ENCODE measurements around the gene ACAN.

Gene ACAN

DNA sequence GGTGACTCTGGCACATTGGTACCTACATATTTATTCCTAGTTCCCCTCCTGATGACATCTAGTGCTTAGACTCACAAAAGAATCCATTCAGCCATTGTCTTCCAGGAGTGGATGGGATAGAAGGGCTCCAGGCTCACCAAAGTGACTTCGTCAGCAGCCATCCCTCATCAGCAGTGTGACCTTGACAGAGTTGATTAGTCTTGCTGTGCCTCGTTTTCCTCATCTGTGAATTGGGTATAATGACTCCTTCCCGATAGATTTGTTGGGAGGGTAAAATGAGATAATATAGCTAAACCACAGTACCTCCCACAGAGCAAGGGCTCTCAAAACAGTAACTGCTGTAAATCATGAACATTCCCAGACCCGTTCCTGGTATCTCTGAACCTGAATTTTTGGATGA lies 10.7 kb downstream of the ACAN start:
- Mint-ChIP-seq H3K27ac (no peak overlapping the region), H3K4me3 (no peak overlapping the region), H3K9me3 (no peaks in the 10 kb centered on the region), H3K36me3 (ENCODE audit: low read depth) (no peaks in the 10 kb centered on the region), H3K27me3 (ENCODE audit: low read depth) (peaks cover 17% of the 10 kb centered on the region), H3K4me1 (ENCODE audit: low read depth) (no peaks in the 10 kb centered on the region)
- DNase-seq (ENCODE audit: low spot score) = no peak

DNA sequence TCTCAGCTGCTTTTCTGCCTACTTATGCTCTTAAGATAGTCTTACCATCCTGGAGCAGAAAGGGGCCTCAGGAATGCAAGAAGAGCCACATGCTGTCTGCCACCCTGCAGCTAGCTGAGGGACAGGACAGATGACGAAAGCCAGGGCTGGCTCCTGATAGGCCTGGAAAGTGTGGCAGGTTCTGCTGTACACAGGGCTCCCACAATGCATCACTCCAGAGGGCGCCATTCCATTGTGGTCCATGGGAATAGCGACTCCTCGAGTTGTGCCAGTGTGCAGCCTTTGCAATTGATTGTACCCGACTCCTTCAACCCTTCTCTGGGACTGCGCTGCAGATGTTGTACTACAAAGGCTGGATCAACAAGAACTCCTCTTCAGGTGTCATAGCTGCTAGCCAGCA lies 11.2 kb downstream of the ACAN start:
- Mint-ChIP-seq H3K4me1 (ENCODE audit: low read depth) (no peaks in the 10 kb centered on the region), H3K4me3 (no peak overlapping the region), H3K36me3 (ENCODE audit: low read depth) (no peaks in the 10 kb centered on the region), H3K27ac (no peak overlapping the region), H3K9me3 (no peaks in the 10 kb centered on the region), H3K27me3 (ENCODE audit: low read depth) (peaks cover 18% of the 10 kb centered on the region)
- no peak for DNase-seq (ENCODE audit: low spot score)

DNA sequence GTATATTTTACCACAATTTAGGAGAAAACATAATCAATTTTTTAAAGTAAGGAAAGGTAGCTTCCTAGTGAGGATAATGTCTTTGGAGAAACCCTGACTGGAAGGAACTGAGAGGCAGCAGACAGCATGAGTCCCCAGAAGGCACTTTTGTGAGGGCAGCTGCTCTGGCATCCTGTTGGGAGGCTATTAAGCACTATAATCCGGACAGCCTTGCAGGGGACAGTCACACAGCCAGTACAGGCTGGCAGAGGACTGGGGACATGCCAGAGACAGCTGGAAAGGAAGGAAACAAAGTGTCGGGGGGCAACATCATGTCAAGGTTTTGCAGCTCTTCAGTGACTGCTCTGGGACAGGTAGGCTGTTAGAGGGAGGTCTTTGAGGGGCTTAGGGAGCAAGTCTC lies 15.7 kb downstream of the ACAN start:
- Mint-ChIP-seq H3K4me1 (ENCODE audit: low read depth) (no peaks in the 10 kb centered on the region), H3K27ac (no peak overlapping the region)

DNA sequence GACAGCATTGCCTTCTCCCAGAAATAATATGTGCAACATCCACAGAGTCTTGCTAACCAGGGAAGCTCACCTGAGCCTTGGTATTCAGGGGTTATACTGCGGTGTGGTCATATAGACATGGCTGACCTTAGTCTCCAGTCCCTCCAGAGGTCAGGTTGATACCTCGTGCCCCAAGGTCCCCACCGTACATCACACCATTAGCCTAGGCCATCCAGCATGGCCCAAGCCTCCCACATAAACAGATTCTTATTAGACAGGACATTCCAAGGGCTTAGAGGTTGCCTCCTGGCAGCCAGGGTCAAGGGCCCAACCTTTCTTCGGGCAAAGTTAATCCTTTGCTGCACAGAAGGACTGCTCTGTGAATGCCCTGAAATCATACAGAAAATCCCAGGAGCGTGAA lies 18.8 kb downstream of the ACAN start:
- Mint-ChIP-seq H3K27ac (no peak overlapping the region), H3K4me1 (ENCODE audit: low read depth) (no peaks in the 10 kb centered on the region), H3K27me3 (ENCODE audit: low read depth) (peaks cover 14% of the 10 kb centered on the region), H3K9me3 (no peaks in the 10 kb centered on the region), H3K36me3 (ENCODE audit: low read depth) (no peaks in the 10 kb centered on the region), H3K4me3 (no peak overlapping the region)
- DNase-seq (ENCODE audit: low spot score) = no peak

More for the DNA sequence above, 15.7 kb downstream of the ACAN start:
- Mint-ChIP-seq H3K9me3 (no peaks in the 10 kb centered on the region), H3K27me3 (ENCODE audit: low read depth) (peaks cover 17% of the 10 kb centered on the region), H3K36me3 (ENCODE audit: low read depth) (no peaks in the 10 kb centered on the region), H3K4me3 (no peak overlapping the region)
- no peak for DNase-seq (ENCODE audit: low spot score)

DNA sequence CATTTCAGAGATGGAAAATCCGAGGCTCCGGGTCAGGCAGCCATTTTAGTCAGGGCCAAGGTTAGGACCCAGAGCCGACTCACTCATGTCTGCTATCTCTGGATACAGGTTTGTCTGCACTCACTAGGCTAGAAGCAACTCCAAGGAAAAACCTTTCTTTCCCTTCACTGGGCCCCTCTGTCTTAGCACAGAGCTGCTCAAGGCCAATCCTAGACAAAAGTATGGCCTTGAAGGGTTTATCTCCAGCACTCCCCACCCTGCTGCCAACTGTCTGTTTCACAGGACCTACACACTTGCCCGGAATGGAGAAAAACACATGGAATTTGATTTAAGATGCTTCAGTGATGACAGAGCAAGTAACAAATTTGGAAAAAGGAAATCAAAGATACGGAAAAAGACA lies 25.6 kb downstream of the ACAN start:
- no peaks in the 10 kb centered on the region for H3K36me3 Mint-ChIP-seq (ENCODE audit: low read depth)
- H3K9me3 Mint-ChIP-seq = no peaks in the 10 kb centered on the region
- no peak overlapping the region for H3K4me3 Mint-ChIP-seq
- H3K27ac Mint-ChIP-seq = no peak overlapping the region
- H3K27me3 Mint-ChIP-seq (ENCODE audit: low read depth) = no peaks in the 10 kb centered on the region
- H3K4me1 Mint-ChIP-seq (ENCODE audit: low read depth) = no peaks in the 10 kb centered on the region
- DNase-seq (ENCODE audit: low spot score) = no peak

DNA sequence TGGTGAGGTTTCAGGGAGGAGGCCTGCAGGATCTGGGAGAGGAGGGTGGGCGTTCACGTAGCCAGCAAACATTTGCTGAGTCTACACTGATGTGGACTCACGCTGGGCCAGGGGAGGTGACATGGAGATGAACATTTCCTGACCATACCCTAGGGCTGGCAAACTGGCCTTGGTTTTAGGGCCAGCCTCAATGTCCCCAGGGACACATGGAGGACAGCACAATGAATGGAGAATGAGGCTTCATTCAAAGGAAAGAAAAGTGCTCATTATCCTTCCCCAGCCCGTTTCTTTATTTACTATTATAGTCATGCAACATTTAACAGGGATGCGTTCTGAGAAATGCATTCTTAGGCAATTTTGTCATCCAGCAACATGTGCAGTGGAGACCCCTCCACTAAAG lies 26.8 kb downstream of the ACAN start:
- Mint-ChIP-seq H3K27ac (no peak overlapping the region), H3K4me1 (ENCODE audit: low read depth) (peaks cover 1% of the 10 kb centered on the region), H3K9me3 (no peaks in the 10 kb centered on the region), H3K36me3 (ENCODE audit: low read depth) (no peaks in the 10 kb centered on the region), H3K4me3 (no peak overlapping the region), H3K27me3 (ENCODE audit: low read depth) (no peaks in the 10 kb centered on the region)
- DNase-seq (ENCODE audit: low spot score) = no peak

DNA sequence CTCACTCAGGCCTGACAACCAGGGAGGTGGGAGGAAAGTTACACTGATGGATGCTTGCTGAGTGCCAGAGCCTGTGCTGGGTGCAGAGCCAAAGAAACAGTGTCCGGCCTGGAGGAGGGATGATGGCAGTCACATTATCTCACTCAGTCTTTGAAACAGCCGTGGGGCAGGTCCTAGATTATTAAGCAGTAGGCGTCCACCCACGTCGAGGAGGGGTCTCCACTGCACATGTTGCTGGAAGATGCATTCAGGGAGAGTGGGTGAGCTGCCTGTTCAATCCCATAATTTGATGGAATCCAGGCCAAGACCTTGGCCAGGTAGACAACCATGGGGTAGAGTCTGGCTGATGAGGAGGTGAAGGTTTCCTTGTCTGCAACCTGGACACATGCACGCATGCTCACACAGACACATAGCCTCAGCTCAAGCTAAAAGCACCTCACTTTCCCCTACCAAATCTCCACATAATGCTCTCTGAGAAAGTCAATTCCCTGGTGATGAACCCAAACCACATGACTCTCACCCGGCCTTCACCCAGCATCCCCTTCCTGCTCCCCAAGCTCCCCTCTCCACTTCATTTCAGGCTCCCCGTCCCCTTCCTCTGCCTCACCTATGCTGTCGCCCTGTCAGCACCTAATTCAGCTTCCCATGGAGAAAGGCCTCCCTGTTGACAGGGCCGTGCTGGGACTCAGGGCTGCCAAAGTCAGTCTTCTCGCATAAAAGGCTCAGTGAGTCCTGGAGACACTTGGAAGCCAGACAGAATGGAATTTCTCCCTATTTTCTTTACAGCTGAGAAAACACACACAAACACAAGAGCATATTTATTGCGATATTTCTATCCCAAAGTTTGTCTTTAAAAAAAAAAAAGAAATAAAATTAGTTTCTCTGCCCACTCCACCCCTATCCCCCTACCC lies 29.8 kb downstream of the ACAN start:
- Mint-ChIP-seq H3K9me3 (no peaks in the 10 kb centered on the region), H3K4me3 (no peak overlapping the region), H3K27ac (no peak overlapping the region), H3K27me3 (ENCODE audit: low read depth) (no peaks in the 10 kb centered on the region), H3K4me1 (ENCODE audit: low read depth) (peaks cover 1% of the 10 kb centered on the region), H3K36me3 (ENCODE audit: low read depth) (no peaks in the 10 kb centered on the region)
- DNase-seq (ENCODE audit: low spot score) = no peak

DNA sequence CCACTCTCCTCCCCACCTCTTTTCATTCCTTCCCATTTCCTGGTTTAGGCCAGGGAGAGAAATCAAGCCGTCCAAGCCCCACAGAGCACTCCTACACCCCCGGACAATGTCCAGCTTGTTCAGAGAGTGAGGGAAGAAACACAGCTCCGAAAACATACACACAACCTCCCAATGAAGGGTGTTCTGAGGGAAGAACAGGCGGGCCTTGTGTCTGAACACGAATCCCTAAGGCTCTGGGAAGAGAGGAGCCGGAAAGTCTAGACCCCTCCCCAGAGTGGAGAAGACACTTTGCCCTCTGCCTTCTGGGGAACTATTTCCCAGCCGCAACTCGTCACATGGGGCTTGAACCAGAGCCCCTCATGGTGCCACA lies 30.5 kb downstream of the ACAN start:
- Mint-ChIP-seq H3K36me3 (ENCODE audit: low read depth) (no peaks in the 10 kb centered on the region), H3K27ac (no peak overlapping the region), H3K4me3 (no peak overlapping the region), H3K4me1 (ENCODE audit: low read depth) (peaks cover 1% of the 10 kb centered on the region), H3K9me3 (no peaks in the 10 kb centered on the region), H3K27me3 (ENCODE audit: low read depth) (no peaks in the 10 kb centered on the region)
- DNase-seq (ENCODE audit: low spot score) = no peak

DNA sequence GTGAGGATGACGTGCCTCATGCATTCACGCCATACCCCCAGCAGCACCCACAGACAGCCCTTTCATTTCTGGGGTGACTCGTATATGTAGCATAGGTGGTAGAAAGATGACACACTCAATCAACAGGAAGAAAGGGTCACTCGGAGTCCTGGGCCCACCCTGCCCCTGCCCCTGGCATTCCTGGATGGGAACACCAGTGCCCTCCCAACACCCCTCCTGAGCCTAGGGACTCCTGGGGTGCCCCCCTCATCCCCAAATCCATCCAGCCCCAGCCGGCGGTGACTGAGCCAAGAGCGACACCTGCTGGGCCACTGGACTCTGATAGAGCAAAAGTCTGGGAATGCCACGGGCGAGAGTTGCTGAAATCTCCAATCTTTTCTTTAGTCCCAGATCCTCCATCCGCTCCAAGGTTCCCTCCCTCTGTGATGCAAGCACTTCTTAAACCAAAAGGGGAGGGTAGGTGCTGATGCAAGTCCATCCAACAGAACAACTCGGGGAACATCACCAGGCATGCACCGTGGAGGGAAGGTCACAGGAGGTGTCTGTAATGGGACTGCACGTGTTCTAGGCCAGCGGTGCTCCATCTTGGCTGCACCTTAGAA lies 31.1 kb downstream of the ACAN start:
- Mint-ChIP-seq H3K36me3 (ENCODE audit: low read depth) (no peaks in the 10 kb centered on the region), H3K4me1 (ENCODE audit: low read depth) (peaks cover 1% of the 10 kb centered on the region), H3K9me3 (no peaks in the 10 kb centered on the region), H3K27me3 (ENCODE audit: low read depth) (no peaks in the 10 kb centered on the region), H3K4me3 (no peak overlapping the region), H3K27ac (no peak overlapping the region)
- no peak for DNase-seq (ENCODE audit: low spot score)

DNA sequence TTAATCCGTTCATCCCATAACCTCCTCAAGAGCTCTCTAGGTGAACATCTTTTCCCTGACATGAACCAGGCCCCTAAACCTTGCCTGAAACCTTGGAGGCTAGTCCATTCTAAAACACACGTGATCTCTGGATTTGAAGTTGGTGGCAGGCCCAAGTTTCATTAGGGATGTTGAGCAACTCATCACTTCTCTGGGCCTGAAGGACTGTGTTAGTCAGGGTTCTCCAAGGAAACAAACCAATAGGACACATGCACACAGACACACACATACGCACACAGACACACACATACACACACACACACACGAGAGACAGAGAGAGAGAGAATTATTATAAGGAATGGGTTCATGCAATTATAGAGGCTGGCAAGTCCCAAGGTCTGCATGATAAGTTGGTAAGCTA lies 31.9 kb downstream of the ACAN start:
- Mint-ChIP-seq H3K27ac (no peak overlapping the region), H3K4me3 (no peak overlapping the region), H3K27me3 (ENCODE audit: low read depth) (no peaks in the 10 kb centered on the region), H3K9me3 (no peaks in the 10 kb centered on the region), H3K4me1 (ENCODE audit: low read depth) (peaks cover 1% of the 10 kb centered on the region), H3K36me3 (ENCODE audit: low read depth) (no peaks in the 10 kb centered on the region)
- no peak for DNase-seq (ENCODE audit: low spot score)

DNA sequence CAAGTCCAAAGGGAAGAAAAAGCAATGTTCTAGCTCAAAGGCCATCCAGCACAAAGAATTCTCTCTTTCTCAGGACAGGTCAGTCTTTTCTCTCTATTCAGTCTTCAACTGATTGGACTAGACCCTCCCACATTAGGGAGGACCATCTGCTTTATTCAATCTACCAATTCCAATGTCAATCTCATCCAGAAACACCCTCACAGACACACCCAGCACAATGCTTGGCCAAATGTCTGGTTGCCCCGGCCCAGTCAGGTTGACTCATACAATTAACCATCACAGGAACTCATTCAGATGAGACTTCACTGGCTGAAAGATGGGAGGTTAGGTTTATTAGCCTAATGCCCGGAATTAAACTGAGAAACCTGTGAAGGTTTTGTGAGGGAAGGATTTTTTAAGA lies 32.4 kb downstream of the ACAN start:
- no peak overlapping the region for H3K27ac Mint-ChIP-seq
- H3K4me3 Mint-ChIP-seq = no peak overlapping the region
- H3K9me3 Mint-ChIP-seq = no peaks in the 10 kb centered on the region
- DNase-seq (ENCODE audit: low spot score) = no peak
- H3K27me3 Mint-ChIP-seq (ENCODE audit: low read depth) = no peaks in the 10 kb centered on the region
- H3K36me3 Mint-ChIP-seq (ENCODE audit: low read depth) = no peaks in the 10 kb centered on the region
- peaks cover 1% of the 10 kb centered on the region for H3K4me1 Mint-ChIP-seq (ENCODE audit: low read depth)

DNA sequence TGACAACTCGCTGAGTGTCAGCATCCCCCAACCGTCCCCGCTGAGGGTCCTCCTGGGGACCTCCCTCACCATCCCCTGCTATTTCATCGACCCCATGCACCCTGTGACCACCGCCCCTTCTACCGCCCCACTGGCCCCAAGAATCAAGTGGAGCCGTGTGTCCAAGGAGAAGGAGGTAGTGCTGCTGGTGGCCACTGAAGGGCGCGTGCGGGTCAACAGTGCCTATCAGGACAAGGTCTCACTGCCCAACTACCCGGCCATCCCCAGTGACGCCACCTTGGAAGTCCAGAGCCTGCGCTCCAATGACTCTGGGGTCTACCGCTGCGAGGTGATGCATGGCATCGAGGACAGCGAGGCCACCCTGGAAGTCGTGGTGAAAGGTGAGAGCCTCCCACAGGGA lies 35.4 kb downstream of the ACAN start:
- Mint-ChIP-seq H3K36me3 (ENCODE audit: low read depth) (no peaks in the 10 kb centered on the region), H3K9me3 (no peaks in the 10 kb centered on the region), H3K4me1 (ENCODE audit: low read depth) (peaks cover 1% of the 10 kb centered on the region), H3K27me3 (ENCODE audit: low read depth) (no peaks in the 10 kb centered on the region), H3K4me3 (no peak overlapping the region), H3K27ac (no peak overlapping the region)
- no peak for DNase-seq (ENCODE audit: low spot score)

DNA sequence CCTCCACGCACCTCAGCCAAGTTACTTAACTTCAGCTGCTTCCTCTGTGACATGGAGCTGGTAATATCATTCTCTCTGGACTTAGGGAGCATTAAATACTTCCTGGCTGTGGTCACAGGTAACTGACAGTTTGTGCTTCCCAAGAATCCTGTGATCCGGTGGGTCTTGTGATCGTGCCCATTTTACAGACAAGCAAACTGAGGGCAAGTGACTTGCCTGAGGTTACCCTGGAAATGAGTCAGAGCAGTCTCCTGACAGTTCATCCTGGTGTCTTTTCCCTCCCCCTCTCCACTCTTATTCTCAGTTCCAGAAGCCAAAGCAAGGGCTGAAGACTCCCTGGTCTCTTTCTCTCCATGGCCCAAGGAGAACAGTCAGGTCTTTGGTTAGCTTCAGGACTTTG lies 35.9 kb downstream of the ACAN start:
- no peaks in the 10 kb centered on the region for H3K36me3 Mint-ChIP-seq (ENCODE audit: low read depth)
- no peak overlapping the region for H3K27ac Mint-ChIP-seq
- peaks cover 1% of the 10 kb centered on the region for H3K4me1 Mint-ChIP-seq (ENCODE audit: low read depth)
- H3K4me3 Mint-ChIP-seq = no peak overlapping the region
- no peaks in the 10 kb centered on the region for H3K9me3 Mint-ChIP-seq
- no peaks in the 10 kb centered on the region for H3K27me3 Mint-ChIP-seq (ENCODE audit: low read depth)
- no peak for DNase-seq (ENCODE audit: low spot score)

DNA sequence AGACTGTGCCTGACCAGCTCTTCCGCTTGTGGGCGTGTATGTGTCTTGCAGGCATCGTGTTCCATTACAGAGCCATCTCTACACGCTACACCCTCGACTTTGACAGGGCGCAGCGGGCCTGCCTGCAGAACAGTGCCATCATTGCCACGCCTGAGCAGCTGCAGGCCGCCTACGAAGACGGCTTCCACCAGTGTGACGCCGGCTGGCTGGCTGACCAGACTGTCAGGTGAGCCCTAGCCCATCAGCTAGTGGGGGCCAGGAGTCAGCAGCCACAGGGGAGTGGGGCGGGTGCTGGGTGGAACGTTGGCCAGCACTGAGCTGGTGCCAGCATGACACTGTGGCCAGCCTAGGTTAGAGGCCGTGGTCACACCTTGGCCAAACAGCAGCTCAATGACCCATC lies 36.7 kb downstream of the ACAN start:
- Mint-ChIP-seq H3K27me3 (ENCODE audit: low read depth) (no peaks in the 10 kb centered on the region), H3K9me3 (no peaks in the 10 kb centered on the region), H3K4me1 (ENCODE audit: low read depth) (no peaks in the 10 kb centered on the region), H3K27ac (no peak overlapping the region), H3K36me3 (ENCODE audit: low read depth) (no peaks in the 10 kb centered on the region), H3K4me3 (no peak overlapping the region)
- no peak for DNase-seq (ENCODE audit: low spot score)

DNA sequence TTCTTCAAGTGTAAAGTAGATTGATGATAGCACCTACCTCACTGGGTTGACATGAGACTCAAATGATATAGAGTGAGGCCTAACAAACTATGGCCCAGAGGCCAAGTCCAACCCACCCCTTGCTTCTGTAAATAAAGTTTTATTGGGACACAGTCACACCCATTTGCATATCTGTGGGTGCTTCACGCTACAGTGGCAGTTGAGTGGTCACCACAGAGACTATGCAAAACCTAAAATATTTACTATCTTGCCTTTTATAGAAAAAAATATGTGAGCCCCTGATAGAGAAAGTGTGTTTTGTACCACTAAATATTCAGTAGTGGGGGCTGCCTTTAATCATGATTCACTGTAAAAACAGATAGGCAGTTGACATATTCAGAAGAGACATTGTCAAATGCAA lies 38.0 kb downstream of the ACAN start:
- Mint-ChIP-seq H3K36me3 (ENCODE audit: low read depth) (no peaks in the 10 kb centered on the region), H3K27me3 (ENCODE audit: low read depth) (no peaks in the 10 kb centered on the region), H3K9me3 (no peaks in the 10 kb centered on the region), H3K4me3 (no peak overlapping the region), H3K27ac (no peak overlapping the region), H3K4me1 (ENCODE audit: low read depth) (no peaks in the 10 kb centered on the region)
- DNase-seq (ENCODE audit: low spot score) = no peak
